Activated naive CD4-positive, alpha-beta T cell treated with anti-CD3 and anti-CD28 coated beads, Interleukin-2, amount 50 U/mL, for 24 hours (primary cell): Measurements from ENCODE around the gene DLGAP4.

Source experiments
- H3K27ac Mint-ChIP-seq: one replicate; pipeline ENCODE4 v1.8.0; 2021; ENCODE audit warnings: mild to moderate bottlenecking, mixed read lengths
- H3K27me3 Mint-ChIP-seq: one replicate; pipeline ENCODE4 v1.8.0; 2021; ENCODE audit warnings: mixed read lengths
- H3K36me3 Mint-ChIP-seq: one replicate; pipeline ENCODE4 v1.8.0; 2021; ENCODE audit warnings: mixed read lengths
- H3K4me1 Mint-ChIP-seq: one replicate; pipeline ENCODE4 v1.8.0; 2021; ENCODE audit warnings: mixed read lengths
- H3K4me3 Mint-ChIP-seq: one replicate; pipeline ENCODE4 v1.8.0; 2021; ENCODE audit warnings: mild to moderate bottlenecking, mixed read lengths
- H3K9me3 Mint-ChIP-seq: one replicate; pipeline ENCODE4 v1.8.0; 2021; ENCODE audit warnings: mixed read lengths

The DLGAP4 gene, protein sequence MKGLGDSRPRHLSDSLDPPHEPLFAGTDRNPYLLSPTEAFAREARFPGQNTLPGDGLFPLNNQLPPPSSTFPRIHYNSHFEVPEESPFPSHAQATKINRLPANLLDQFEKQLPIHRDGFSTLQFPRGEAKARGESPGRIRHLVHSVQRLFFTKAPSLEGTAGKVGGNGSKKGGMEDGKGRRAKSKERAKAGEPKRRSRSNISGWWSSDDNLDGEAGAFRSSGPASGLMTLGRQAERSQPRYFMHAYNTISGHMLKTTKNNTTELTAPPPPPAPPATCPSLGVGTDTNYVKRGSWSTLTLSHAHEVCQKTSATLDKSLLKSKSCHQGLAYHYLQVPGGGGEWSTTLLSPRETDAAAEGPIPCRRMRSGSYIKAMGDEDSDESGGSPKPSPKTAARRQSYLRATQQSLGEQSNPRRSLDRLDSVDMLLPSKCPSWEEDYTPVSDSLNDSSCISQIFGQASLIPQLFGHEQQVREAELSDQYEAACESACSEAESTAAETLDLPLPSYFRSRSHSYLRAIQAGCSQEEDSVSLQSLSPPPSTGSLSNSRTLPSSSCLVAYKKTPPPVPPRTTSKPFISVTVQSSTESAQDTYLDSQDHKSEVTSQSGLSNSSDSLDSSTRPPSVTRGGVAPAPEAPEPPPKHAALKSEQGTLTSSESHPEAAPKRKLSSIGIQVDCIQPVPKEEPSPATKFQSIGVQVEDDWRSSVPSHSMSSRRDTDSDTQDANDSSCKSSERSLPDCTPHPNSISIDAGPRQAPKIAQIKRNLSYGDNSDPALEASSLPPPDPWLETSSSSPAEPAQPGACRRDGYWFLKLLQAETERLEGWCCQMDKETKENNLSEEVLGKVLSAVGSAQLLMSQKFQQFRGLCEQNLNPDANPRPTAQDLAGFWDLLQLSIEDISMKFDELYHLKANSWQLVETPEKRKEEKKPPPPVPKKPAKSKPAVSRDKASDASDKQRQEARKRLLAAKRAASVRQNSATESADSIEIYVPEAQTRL

DNA sequence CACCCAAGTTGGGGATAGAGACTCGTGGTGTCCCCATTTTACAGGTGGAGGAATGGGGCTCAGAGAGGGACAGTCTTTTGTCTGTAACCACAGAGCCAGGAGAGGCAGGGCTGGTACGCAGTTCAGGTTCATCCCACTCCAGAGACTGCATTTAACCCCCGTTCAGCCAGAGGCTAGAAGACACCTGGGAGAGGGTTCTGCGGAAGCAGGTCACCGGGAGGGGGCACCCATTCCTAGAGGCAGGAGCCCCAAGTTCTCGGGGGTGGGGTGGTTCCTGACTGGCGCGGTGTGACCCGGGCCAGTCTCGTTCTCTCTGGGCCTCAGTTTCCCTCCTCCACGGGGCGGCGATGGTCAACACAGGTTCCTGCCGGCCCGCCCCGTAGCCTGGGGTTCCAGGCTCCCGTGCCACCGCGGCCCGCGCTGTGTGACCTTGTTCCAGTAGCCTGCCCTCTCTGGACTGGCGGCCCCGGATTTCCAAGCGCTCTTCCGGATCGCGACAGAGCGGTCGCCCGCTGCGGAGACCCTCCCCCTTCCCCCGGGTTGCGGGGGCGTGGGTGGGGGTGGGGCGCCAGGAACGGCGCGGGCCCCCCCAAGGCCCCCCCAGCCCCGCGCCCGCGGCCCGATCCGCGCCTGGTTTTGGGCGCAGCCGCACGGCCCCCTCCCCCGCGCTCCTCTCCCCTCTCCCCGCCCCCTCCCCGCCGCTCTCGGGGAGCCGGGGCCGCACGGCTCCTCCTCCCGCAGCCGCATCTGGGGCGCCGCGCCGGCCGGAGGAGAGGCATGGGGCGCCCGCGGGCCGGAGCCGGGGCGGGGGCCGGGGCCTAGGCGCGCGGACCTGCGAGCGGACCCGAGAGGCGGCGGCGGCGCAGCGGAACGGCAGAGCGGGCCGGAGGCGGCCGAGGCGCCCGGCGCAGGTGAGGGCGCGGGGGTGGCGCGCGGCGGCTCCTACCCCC lies at the start of gene DLGAP4:
Gene DLGAP4 (plus strand): TSS at position 738 of the 950 bp plus-strand sequence. CDS start 125,379 bp downstream, outside the sequence.
- peaks cover 1% of the 10 kb centered on the region for H3K36me3 Mint-ChIP-seq
- no peaks in the 10 kb centered on the region for H3K9me3 Mint-ChIP-seq
- peak within 1 kb of the TSS; percentile 20 for H3K27ac Mint-ChIP-seq
- H3K27me3 Mint-ChIP-seq = peaks cover 50% of the 10 kb centered on the region
- H3K4me3 Mint-ChIP-seq = peak within 1 kb of the TSS; percentile 84
- peaks cover 3% of the 10 kb centered on the region for H3K4me1 Mint-ChIP-seq

DNA sequence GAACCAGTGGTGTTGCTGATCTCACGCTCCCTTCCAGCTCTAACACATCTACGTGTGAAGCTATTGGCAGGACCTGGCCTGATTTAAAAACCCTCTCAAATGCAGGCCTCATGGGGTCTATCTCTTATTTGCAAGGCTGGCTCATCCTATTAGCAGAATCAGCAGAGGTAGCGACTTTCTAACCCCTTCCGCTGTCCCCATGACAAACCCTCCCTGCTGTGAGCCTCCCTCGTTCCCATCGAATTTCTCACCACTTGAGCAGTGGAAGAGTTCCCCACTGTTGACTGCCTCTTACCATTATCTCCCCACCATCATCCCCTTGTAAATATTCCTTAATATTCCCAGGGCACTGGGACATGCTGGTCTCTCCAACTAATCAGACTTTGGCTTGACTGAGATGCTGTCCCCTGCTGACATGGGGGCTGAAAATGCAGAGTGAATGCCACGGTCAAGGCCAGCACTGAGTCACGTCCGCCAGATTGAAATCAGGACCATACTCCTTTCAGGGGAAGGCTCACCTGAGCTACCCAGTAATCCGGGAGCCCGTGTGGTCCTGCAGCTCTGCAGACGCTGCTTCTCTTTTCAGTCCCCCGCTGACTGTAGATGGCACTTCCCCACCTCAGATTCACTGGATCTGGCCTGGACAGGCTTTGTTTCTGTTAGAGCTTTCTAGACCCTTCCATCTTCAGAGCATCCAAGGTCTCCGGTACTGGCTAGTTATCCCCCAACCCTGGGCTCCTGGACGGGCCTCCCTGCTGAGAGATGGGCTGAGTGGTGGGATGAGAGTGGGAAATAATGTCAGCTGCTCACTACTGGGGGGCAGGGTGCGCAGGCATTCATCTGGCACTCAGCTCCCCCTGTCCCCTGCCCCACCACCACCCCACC lies 46.7 kb upstream of the DLGAP4 start:
- Mint-ChIP-seq H3K4me1 (no peaks in the 10 kb centered on the region), H3K4me3 (no peak overlapping the region), H3K27me3 (no peaks in the 10 kb centered on the region), H3K27ac (no peak overlapping the region), H3K9me3 (no peaks in the 10 kb centered on the region), H3K36me3 (no peaks in the 10 kb centered on the region)

DNA sequence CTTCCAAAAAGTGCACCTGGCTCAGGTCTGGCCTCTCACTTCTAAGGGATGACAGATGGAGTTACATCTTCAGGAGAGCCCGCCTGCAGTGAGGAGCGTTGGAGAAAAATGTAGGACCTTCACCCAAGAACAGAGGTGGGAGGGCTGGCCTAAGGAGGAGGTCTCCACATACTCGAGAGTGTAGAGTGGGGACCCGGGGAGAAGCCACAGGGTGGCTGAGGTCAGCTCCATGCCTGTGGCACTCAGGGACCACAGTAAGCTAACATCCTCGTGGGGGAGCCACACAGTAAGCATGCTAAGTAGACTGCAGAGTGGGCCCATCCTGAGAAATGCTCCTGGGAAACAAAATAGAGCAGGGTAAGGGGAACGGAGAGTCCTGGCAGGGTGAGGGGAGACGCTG lies 45.8 kb upstream of the DLGAP4 start:
- no peaks in the 10 kb centered on the region for H3K36me3 Mint-ChIP-seq
- H3K4me1 Mint-ChIP-seq = no peaks in the 10 kb centered on the region
- no peak overlapping the region for H3K27ac Mint-ChIP-seq
- no peak overlapping the region for H3K4me3 Mint-ChIP-seq
- no peaks in the 10 kb centered on the region for H3K27me3 Mint-ChIP-seq
- H3K9me3 Mint-ChIP-seq = no peaks in the 10 kb centered on the region

DNA sequence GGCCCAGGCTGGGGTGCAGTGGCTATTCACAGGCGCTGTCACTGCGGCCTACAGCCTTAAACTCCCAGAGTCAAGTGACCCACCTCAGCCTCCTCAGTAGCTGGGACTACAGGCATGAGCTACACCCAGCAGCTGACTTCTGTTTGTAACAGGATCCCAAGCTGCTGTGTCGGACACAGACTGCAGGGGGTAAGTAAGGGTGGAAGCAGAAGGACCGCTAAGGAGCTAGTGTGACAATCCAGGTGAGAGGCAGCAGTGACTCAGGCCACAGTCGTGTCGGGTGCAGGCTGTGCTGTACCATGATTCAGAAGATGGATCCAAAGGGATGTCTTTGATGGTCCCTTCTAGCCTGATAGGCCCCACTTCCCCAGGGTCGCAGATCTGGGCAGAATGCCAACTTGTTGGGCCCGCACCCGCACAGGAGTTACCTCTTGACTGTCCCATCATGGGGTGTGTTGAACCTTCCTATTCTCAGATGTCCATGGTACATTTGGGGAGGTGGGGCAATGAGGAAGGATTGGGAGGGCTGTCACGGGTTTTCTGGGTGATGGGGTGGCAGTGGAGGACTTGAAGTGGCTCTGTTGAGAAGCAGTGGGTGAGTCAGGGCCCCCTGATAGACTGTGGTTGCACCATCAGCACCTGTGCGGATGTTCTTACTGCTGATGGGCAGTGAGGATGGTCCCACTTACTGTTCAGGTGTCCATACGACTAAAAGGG lies 44.6 kb upstream of the DLGAP4 start:
- Mint-ChIP-seq H3K27me3 (no peaks in the 10 kb centered on the region), H3K9me3 (no peaks in the 10 kb centered on the region), H3K27ac (no peak overlapping the region), H3K4me1 (no peaks in the 10 kb centered on the region), H3K36me3 (no peaks in the 10 kb centered on the region), H3K4me3 (no peak overlapping the region)

DNA sequence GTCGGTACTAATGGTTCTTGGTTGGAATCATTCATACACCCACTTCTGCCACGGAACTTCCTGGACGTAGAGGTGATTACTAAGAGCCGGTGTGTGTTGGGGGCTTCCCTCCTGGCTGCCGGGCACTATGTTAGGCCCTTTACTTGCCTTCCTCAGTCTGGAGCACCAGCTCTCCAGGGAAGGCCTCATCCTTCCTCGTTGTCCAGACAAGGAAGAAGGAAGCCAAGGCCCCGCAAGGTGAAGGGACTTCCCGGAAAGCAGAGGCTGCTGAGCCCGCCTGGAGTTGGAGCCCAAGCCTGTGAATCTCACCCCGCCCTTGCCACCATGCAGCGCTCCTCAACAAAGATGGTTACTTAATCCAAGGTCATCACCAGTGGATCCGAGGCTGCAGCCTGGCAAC lies 43.7 kb upstream of the DLGAP4 start:
- no peaks in the 10 kb centered on the region for H3K4me1 Mint-ChIP-seq
- no peak overlapping the region for H3K4me3 Mint-ChIP-seq
- H3K9me3 Mint-ChIP-seq = no peaks in the 10 kb centered on the region
- no peaks in the 10 kb centered on the region for H3K27me3 Mint-ChIP-seq
- no peak overlapping the region for H3K27ac Mint-ChIP-seq
- H3K36me3 Mint-ChIP-seq = no peaks in the 10 kb centered on the region

DNA sequence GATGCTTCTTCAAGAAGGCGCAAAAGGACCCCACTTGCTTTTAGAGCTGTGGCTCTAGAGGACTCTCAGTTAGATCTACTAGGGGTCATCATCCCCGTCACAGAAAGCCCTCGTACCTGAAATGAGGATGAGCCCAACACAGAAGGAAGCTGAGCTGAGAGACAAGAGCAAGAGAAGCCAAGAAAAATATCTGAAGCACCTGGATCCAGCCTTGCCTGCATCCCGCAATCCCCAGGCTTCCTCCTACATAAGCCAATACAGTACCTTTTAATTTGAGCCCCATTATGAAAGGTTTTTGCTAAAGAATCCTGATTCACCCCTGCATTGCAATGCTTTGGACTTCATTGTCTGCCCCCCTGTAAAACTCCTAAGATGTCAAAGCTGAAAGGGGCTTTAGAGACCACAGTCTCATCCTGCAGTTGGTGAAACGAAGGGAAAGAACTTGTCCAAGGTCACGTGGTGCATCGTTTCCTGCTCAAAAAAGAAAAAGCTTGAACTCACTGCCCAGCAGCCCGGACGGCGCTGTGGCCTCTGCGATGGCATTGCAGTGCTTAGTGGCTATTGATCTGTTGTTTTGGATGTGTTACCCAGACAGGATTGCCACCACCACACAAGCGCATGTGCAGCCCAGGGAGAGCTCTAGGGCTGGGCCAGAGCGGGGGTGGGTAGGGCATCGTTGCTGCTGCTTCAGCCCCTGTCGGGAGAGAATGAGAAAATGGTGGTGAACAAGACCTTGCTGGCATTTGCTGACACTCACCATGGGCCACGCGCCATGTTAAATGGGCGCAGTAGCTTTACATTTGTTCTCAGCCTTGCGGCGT lies 41.5 kb upstream of the DLGAP4 start:
- no peak overlapping the region for H3K27ac Mint-ChIP-seq
- no peaks in the 10 kb centered on the region for H3K9me3 Mint-ChIP-seq
- H3K27me3 Mint-ChIP-seq = no peaks in the 10 kb centered on the region
- no peaks in the 10 kb centered on the region for H3K4me1 Mint-ChIP-seq
- H3K36me3 Mint-ChIP-seq = no peaks in the 10 kb centered on the region
- H3K4me3 Mint-ChIP-seq = no peak overlapping the region

DNA sequence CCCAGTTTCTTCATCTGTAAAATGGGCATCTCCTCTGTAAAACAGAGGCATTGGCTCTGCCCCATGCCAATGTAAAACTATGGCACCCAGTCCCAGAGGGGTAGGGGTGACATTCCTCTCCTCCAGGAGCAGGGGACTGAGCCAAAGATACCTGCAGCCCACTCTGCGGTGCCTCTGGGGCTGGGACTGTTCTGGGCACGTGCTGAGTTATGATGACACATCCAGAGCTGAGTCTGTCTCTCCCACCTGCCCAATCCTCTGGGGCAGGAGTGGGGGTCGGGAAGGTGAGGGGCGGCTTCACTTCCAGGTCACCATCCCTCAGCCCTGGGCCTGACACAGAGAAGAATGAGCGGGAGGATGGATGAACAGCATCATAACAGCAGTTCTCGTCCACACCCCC lies 40.0 kb upstream of the DLGAP4 start:
- Mint-ChIP-seq H3K4me3 (no peak overlapping the region), H3K4me1 (no peaks in the 10 kb centered on the region), H3K27ac (no peak overlapping the region), H3K9me3 (no peaks in the 10 kb centered on the region), H3K27me3 (no peaks in the 10 kb centered on the region), H3K36me3 (no peaks in the 10 kb centered on the region)

DNA sequence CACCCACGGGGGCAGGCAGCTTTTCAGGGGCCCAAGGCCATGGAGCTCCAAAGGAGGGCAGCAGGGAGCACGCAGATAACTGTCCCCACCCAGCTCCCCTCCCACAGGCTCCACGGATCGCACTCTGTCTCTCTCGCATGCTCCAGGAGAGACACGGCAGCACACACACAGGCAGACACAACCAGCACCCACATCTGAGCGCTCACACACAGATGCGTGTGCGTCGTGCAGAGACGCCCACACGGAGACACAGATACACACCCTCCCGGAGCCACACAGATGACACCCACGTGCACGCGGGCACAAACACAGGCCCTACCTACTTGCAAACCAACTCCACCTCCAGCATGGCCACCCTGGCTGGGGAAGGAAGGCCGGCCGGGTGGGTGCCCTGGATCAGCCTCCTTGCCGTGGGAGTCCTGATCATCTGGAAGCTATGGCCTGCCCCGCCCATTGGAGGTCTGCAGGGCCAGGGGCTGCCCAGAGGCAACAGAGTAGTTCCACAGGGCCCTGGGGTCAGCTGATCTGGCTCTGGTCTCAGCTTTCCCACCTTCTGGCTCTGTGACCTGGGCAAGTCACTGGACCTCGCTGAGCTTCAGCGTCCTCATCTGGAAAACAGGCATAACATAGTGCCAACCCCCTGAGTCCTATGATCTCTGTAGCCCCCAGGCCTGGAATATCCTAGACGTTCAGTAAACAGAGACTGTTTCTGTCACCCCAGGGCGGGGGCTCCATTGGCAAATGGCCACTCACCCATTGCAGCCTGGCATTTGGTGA lies 38.3 kb upstream of the DLGAP4 start:
- no peak overlapping the region for H3K4me3 Mint-ChIP-seq
- H3K4me1 Mint-ChIP-seq = no peaks in the 10 kb centered on the region
- H3K36me3 Mint-ChIP-seq = no peaks in the 10 kb centered on the region
- H3K27me3 Mint-ChIP-seq = no peaks in the 10 kb centered on the region
- no peak overlapping the region for H3K27ac Mint-ChIP-seq
- H3K9me3 Mint-ChIP-seq = no peaks in the 10 kb centered on the region

DNA sequence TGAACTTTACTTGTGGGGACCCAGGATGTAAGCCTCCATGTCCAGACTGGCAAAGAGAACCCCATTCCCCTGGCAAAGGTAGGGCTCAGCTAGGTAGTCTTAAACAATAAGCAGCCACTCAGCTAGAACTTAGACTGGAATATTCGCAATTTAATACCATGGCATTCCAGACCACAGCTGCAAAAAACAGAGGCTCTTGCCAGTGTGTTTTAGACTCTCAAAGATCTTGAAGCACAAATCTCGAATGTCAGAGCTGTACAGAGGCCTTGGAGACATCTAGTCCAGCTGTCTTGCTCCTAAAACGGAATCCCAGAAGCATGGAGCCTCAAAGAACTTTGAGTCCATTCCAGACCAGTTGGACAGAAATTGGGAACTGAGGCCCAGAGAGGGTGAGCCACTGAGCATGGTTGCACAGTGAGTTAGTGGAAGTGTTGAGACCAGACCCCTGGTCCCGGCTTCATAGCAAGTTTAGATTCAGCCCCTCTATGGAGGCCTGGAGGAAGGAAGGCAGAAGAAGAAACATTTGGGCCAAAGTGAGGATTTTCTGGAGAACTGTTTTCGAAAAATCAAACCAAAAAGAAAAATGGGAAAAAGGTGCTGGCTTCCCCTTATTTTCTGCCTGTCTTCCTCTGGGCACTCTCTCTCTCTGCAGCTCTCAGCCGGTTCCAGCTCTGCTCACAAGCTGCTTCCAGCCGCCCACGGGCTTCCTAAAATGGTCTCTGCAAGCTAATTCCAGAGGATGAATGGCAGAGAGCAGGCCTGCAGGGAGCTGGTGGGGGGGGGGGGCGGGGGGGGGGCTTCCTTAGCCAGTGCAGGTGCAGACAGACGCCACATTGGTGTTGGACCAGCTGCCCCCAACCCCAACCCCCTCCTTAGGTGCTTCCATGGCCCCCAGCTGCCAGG lies 37.4 kb upstream of the DLGAP4 start:
- Mint-ChIP-seq H3K4me1 (no peaks in the 10 kb centered on the region), H3K9me3 (no peaks in the 10 kb centered on the region), H3K27ac (no peak overlapping the region), H3K4me3 (no peak overlapping the region), H3K27me3 (no peaks in the 10 kb centered on the region), H3K36me3 (no peaks in the 10 kb centered on the region)

DNA sequence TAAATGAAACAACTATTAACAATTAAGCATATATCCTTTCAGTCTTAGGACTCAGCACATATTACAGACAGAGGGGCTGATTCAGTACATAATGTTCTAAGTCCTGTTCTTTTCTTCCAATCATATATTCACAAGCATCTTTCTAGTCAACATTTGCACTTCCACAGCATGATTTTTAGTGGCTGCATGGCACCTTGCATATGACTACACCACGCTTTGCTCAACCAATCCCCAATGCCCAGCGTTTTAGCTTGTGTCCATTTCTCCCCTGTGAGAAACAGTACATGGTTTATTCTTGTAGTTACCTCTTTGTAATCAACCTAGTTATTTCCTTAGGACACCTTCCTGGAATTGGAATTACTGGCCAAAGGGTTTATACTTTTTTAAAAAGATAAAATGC lies 36.6 kb upstream of the DLGAP4 start:
- H3K36me3 Mint-ChIP-seq = no peaks in the 10 kb centered on the region
- no peaks in the 10 kb centered on the region for H3K9me3 Mint-ChIP-seq
- H3K4me3 Mint-ChIP-seq = no peak overlapping the region
- H3K27me3 Mint-ChIP-seq = no peaks in the 10 kb centered on the region
- no peaks in the 10 kb centered on the region for H3K4me1 Mint-ChIP-seq
- H3K27ac Mint-ChIP-seq = no peak overlapping the region

DNA sequence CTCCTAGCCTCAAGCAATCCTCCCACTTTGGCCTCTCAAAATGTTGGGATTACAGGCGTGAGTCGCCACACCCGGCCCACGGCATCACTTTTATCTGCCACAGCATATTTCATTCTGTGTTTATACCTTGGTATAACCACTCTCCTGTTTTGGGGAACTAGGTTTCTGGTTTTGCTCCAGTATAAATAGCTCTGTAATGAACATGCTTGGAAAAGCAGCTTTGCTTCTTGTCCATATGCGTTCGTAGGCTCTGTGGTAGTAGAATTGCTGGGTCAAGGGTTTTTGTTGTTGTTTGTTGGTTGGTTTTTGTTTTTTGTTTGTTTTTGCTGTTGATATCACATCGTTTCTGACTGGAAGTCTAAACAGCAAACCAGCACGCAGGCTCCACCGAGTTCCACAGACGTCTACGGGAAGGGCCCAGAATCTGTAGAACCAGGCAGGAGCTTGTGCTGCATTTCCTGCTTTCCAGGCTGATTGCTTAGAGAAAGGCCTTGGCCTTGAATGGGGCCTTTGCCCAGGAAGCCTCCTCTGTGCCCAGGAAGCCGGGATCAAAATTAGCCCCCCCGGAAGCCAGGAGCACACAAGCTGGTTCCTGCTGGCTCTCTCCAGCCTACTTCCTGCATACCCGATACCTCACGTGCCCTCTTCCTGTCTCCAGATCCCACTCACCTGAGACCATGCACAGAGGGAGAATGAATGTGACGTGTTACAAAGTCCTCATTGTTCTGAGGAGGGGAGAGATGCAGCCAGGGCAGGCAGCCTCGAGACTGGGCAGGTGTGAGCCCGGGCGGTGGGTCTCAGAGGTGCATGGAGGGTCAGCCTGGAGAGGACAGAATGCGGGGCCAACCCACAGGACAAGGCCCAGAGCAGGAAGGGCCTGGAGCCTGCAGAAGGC lies 35.1 kb upstream of the DLGAP4 start:
- Mint-ChIP-seq H3K4me3 (no peak overlapping the region), H3K36me3 (no peaks in the 10 kb centered on the region), H3K4me1 (no peaks in the 10 kb centered on the region), H3K27me3 (no peaks in the 10 kb centered on the region), H3K27ac (no peak overlapping the region), H3K9me3 (no peaks in the 10 kb centered on the region)
